A549 treated with ZK216348 at 1 μM for 4 hours (cell line): Measurements from ENCODE around the gene CGB8. TPM values are rescaled to one million over a fixed set of nuclear protein-coding genes. Genes with fewer than 3 reads are reported as not detected.

Experiments used
- total RNA-seq: library from RNA; stranded (reverse); fragments of 200-300 nt; extraction: Qiagen RNA extraction; gene quantifications from 5 replicates; pipeline ENCODE4 v1.2.3, GENCODE V29; 2022; ENCODE audit warnings: low read depth

Gene CGB8
- total RNA-seq = 2.1 to 4.2 TPM (median 3.0 TPM) in 5 replicates

DNA sequence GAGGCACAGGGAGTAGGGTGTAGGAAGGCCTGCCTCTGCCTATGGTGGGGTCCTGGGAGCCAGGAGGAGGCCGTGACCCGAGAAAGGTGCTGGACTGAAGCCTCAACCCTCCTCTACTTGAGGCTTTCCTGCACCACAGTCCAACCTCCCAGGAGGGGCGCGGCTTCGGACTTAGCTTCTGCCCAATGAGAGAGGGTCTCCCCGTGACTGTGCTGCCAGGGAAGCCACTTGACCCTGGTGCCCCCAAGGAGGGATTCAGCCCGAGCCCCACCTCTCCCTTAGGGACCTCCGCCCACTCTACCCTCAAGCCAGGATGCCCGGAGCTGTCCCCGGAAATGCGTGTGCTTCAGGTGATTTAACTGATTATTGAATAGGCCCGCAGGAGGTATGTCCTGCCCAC is at the start of gene CGB8:
Gene CGB8 (minus strand): TSS at position 101 of the 400 bp plus-strand sequence. CDS start 372 bp downstream, outside the sequence.

GRCh38 chr19:49085020-49085867 is 36.3 kb upstream of the CGB8 start, which contains the start of gene SNRNP70:
TSS of gene SNRNP70 (plus strand) at chr19:49085451. CDS start at chr19:49086415, 964 bp downstream.

GRCh38 chr19:49064768-49065611 is 16.1 kb upstream of the CGB8 start, which contains the start of gene NTF4:
TSS of gene NTF4 (minus strand) at chr19:49064818. CDS start at chr19:49061997, 2,821 bp downstream.

GRCh38 chr19:49057636-49058234 is 8.8 kb upstream of the CGB8 start, which contains the start of gene CGB7:
TSS of gene CGB7 (minus strand) at chr19:49057749. CDS start at chr19:49055375, 2,374 bp downstream.

GRCh38 chr19:49043548-49043947 is 5.4 kb downstream of the CGB8 start, which contains the start of gene CGB5:
TSS of gene CGB5 (plus strand) at chr19:49043848. CDS start at chr19:49044210, 362 bp downstream.

GRCh38 chr19:49036815-49037214 is 12.1 kb downstream of the CGB8 start, which contains the start of gene CGB1:
TSS of gene CGB1 (minus strand) at chr19:49036895. CDS start at chr19:49036711, 184 bp downstream.

GRCh38 chr19:49031642-49032301 is 17.1 kb downstream of the CGB8 start, which contains the start of gene CGB2:
TSS of gene CGB2 (plus strand) at chr19:49031890. CDS start at chr19:49032096, 206 bp downstream.

DNA sequence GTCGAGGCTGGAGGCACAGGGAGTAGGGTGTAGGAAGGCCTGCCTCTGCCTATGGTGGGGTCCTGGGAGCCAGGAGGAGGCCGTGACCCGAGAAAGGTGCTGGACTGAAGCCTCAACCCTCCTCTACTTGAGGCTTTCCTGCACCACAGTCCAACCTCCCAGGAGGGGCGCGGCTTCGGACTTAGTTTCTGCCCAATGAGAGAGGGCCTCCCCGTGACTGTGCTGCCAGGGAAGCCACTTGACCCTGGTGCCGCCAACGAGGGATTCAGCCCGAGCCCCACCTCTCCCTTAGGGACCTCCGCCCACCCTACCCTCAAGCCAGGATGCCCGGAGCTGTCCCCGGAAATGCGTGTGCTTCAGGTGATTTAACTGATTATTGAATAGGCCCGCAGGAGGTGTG is 24.7 kb downstream of the CGB8 start, which contains the start of gene CGB3:
Gene CGB3 (minus strand): TSS at position 101 of the 400 bp plus-strand sequence. CDS start 362 bp downstream, outside the sequence.

GRCh38 chr19:49017041-49017665 is 31.8 kb downstream of the CGB8 start, which contains the start of gene LHB:
TSS of gene LHB (minus strand) at chr19:49017091. CDS start at chr19:49017081, 10 bp downstream.

Other genes with a start within 250 kb of the CGB8 start
- gene BCAT2, start 238.1 kb downstream of the CGB8 start, total RNA-seq = 41.4 to 63.3 TPM (median 59.5 TPM) in 5 replicates
- gene HSD17B14, start 212.6 kb downstream of the CGB8 start, total RNA-seq = 9.4 to 15.3 TPM (median 14.5 TPM) in 5 replicates
- 1.1 to 3.0 TPM (median 2.2 TPM) in 5 replicates for gene PLEKHA4, start 180.5 kb downstream of the CGB8 start, total RNA-seq
- gene PPP1R15A, start 176.7 kb downstream of the CGB8 start, total RNA-seq = 80.7 to 142 TPM (median 101 TPM) in 5 replicates
- gene TULP2, start 150.4 kb downstream of the CGB8 start, total RNA-seq = not detected in 5 replicates
- 139 to 223 TPM (median 212 TPM) in 5 replicates for gene NUCB1, start 148.8 kb downstream of the CGB8 start, total RNA-seq
- gene DHDH, start 115.4 kb downstream of the CGB8 start, total RNA-seq = 1.0 to 2.3 TPM (median 1.9 TPM) in 5 replicates
- gene BAX, start 94.2 kb downstream of the CGB8 start, total RNA-seq = 231 to 402 TPM (median 354 TPM) in 5 replicates
- 16,893 to 25,075 TPM (median 18,830 TPM) in 5 replicates for gene FTL, start 83.8 kb downstream of the CGB8 start, total RNA-seq
- gene GYS1, start 55.8 kb downstream of the CGB8 start, total RNA-seq = 12.8 to 22.1 TPM (median 20.3 TPM) in 5 replicates
- 194 to 265 TPM (median 241 TPM) in 5 replicates for gene RUVBL2, start 55.2 kb downstream of the CGB8 start, total RNA-seq
- gene LHB, start 32.0 kb downstream of the CGB8 start, total RNA-seq = not detected in 5 replicates
- not detected in 5 replicates for gene CGB3, start 24.8 kb downstream of the CGB8 start, total RNA-seq
- gene CGB2, start 17.2 kb downstream of the CGB8 start, total RNA-seq = 0.41 to 0.94 TPM in 2 of 5 replicates, not detected in the others
- gene CGB1, start 12.2 kb downstream of the CGB8 start, total RNA-seq = not detected in 5 replicates
- gene CGB5, start 5.3 kb downstream of the CGB8 start, total RNA-seq = 0.39 to 0.84 TPM (median 0.75 TPM) in 5 replicates
- gene CGB7, start 8.6 kb upstream of the CGB8 start, total RNA-seq = 0.24 to 1.1 TPM (median 0.62 TPM) in 5 replicates
- 0.27 to 0.78 TPM (median 0.65 TPM) in 5 replicates for gene NTF4, start 15.7 kb upstream of the CGB8 start, total RNA-seq
- not detected in 5 replicates for gene KCNA7, start 23.6 kb upstream of the CGB8 start, total RNA-seq
- 263 to 401 TPM (median 360 TPM) in 5 replicates for gene SNRNP70, start 36.3 kb upstream of the CGB8 start, total RNA-seq
- gene LIN7B, start 65.3 kb upstream of the CGB8 start, total RNA-seq = 3.3 to 9.4 TPM (median 6.7 TPM) in 5 replicates
- 0.70 to 2.4 TPM (median 1.8 TPM) in 5 replicates for gene C19orf73, start 70.0 kb upstream of the CGB8 start, total RNA-seq
- 5.7 to 9.5 TPM (median 8.6 TPM) in 5 replicates for gene PPFIA3, start 70.4 kb upstream of the CGB8 start, total RNA-seq
- gene HRC, start 106.3 kb upstream of the CGB8 start, total RNA-seq = 0.19 TPM in 1 of 5 replicates, not detected in the others
- 5.5 to 10.6 TPM (median 9.5 TPM) in 5 replicates for gene TRPM4, start 108.7 kb upstream of the CGB8 start, total RNA-seq